BLaER1 (cell line): Measurements from ENCODE around the gene PTH2R.
"Not testable (repeated sequence)": the region's sequence is repeated elsewhere in the genome, so short reads cannot be mapped to it uniquely, and the experiment has no call there.

Source experiments
- H3K27ac ChIP-seq: shearing (Covaris generic); formaldehyde crosslinking; 2 replicates; pipeline ENCODE4 v1.8.1; 2022
- H3K27me3 ChIP-seq: shearing (Covaris generic); formaldehyde crosslinking; 2 replicates; pipeline ENCODE4 v1.8.1; 2022
- H3K36me3 ChIP-seq: shearing (Covaris generic); formaldehyde crosslinking; 2 replicates; pipeline ENCODE4 v1.8.1; 2022
- H3K4me1 ChIP-seq: shearing (Covaris generic); formaldehyde crosslinking; 2 replicates; pipeline ENCODE4 v1.8.1; 2022
- H3K4me2 ChIP-seq: shearing (Covaris generic); formaldehyde crosslinking; 2 replicates; pipeline ENCODE4 v1.8.1; 2022
- H3K4me3 ChIP-seq: shearing (Covaris generic); formaldehyde crosslinking; 2 replicates; pipeline ENCODE4 v1.8.1; 2022
- H3K9ac ChIP-seq: shearing (Covaris generic); formaldehyde crosslinking; 2 replicates; pipeline ENCODE4 v1.8.1; 2022
- H3K9me3 ChIP-seq: shearing (Covaris generic); formaldehyde crosslinking; 2 replicates; pipeline ENCODE4 v1.8.1; 2022
- H4K20me1 ChIP-seq: shearing (Covaris generic); formaldehyde crosslinking; 2 replicates; pipeline ENCODE4 v1.8.1; 2022
- Cebpa-rat ChIP-seq: shearing (Covaris generic); IDR thresholded peaks from 2 replicates; pipeline ENCODE4 v1.8.1; 2022

PTH2R gene

DNA sequence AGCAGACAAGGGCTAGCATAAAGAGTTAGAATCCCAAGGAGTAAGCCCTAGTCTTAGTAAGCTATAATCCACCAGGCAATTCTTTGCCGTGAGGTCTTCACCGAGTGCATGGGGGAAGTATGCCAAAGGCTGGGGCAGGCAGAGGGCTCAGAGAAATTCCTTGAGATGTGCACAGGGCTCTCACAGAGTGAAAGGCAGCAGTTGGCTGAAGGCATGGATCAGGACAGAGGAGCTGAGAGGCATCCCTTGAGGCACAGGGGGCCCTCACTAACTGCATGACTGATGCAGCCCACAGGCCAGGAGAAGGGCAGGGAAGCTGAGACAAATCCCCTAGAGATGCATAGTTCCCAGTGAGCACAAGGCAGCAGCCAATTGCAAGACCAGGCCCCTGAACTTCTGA lies 34.1 kb downstream of the PTH2R start:
- Histone ChIP-seq H3K4me1 (no peaks in the 10 kb centered on the region), H3K4me2 (no peak overlapping the region), H3K27ac (no peak overlapping the region), H3K9me3 (no peaks in the 10 kb centered on the region), H3K4me3 (no peak overlapping the region), H4K20me1 (no peaks in the 10 kb centered on the region), H3K9ac (no peak overlapping the region), H3K36me3 (no peaks in the 10 kb centered on the region), H3K27me3 (no peaks in the 10 kb centered on the region)
- no peak for TF ChIP-seq Cebpa-rat

DNA sequence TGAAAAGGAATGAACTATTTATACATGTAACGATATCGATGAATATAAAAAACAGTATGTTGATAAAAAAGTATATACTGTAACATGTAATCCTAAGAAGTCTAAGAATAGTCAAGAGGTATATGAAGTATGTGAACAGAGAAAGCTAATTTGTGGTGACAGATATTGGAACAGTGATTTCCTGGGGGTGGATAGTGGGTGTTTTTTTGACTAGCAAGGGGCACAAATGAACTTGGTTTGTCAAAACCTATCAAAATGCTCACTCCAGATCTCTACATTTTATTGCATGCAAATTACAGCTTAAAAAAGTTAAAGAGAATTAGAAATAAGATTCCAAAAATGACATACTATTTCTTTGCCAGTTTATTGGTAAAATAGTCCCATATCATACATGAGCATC lies 35.4 kb downstream of the PTH2R start:
- Histone ChIP-seq H3K4me1 (no peaks in the 10 kb centered on the region), H3K4me3 (no peak overlapping the region), H3K36me3 (no peaks in the 10 kb centered on the region), H3K4me2 (no peak overlapping the region), H3K27ac (no peak overlapping the region), H3K27me3 (no peaks in the 10 kb centered on the region), H3K9me3 (no peaks in the 10 kb centered on the region), H3K9ac (no peak overlapping the region), H4K20me1 (no peaks in the 10 kb centered on the region)
- TF ChIP-seq Cebpa-rat, result no peak

DNA sequence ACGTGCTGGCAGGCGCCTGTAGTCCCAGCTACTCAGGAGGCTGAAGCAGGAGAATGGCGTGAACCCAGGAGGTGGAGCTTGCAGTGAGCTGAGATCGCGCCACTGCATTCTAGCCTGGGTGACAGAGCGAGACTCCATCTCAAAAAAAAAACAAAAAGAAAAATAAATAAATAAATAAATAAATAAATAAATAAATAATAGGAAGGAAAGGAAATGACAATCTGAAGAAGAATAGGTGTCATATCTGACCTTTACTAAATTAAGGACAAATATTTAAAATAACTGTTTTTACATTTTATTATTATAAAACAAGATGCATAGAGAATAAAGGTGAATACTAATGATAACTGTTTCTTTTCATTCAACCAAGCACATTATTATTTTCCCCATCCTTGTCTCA lies 40.9 kb downstream of the PTH2R start:
- not testable (repeated sequence) for H4K20me1 ChIP-seq, H3K9ac ChIP-seq, H3K27me3 ChIP-seq, H3K4me3 ChIP-seq, H3K4me2 ChIP-seq, H3K4me1 ChIP-seq, H3K27ac ChIP-seq, H3K36me3 ChIP-seq, H3K9me3 ChIP-seq

DNA sequence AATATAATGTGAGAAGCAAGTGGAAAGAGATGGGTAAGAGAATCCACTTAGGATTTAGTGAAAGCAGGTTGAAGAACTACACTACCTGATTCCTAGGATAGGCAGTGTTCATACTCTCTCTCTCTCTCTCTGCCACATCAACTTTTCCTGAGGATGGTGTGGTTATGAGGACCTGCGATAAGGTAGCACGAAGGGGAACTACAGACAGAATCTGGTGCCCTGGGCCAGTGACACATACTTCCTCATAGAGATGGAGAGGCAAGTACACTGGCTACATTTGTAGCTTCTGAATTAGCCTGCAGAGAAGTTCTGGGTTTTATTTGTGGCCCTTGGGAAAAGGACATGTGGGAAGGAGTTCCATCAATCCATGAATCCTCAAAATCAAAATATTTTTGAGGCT lies 44.5 kb downstream of the PTH2R start:
- TF ChIP-seq Cebpa-rat, result no peak
- H3K4me1 ChIP-seq, result no peaks in the 10 kb centered on the region

DNA sequence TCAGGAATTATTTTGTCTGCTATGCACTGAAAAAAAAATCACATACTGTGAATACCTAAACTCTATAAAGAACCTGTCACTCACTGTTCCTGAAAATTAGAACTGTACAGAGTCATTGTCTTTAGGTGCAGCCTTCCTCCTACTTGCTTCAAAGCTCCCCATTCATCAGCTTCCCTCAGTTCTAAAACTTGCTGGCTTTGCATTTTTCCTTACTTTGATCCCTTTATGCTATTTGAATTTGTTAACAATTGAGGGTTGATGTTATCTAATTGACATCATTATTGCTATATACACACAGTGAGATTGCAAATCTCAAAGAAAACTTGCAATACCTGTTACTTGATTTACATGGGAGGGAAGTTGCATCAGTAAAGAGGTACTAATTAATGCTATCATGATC lies 48.3 kb downstream of the PTH2R start:
- Histone ChIP-seq H3K27ac (no peak overlapping the region), H3K27me3 (no peaks in the 10 kb centered on the region), H3K36me3 (no peaks in the 10 kb centered on the region), H3K4me1 (no peaks in the 10 kb centered on the region), H3K9ac (no peak overlapping the region), H4K20me1 (no peaks in the 10 kb centered on the region), H3K4me3 (no peak overlapping the region), H3K4me2 (no peak overlapping the region), H3K9me3 (no peaks in the 10 kb centered on the region)
- no peak for TF ChIP-seq Cebpa-rat

More for the DNA sequence above, 44.5 kb downstream of the PTH2R start:
- no peak overlapping the region for H3K4me3 ChIP-seq
- H4K20me1 ChIP-seq, result no peaks in the 10 kb centered on the region
- no peaks in the 10 kb centered on the region for H3K9me3 ChIP-seq
- H3K27me3 ChIP-seq, result no peaks in the 10 kb centered on the region
- no peak overlapping the region for H3K27ac ChIP-seq
- H3K4me2 ChIP-seq, result no peak overlapping the region
- no peaks in the 10 kb centered on the region for H3K36me3 ChIP-seq
- H3K9ac ChIP-seq, result no peak overlapping the region

DNA sequence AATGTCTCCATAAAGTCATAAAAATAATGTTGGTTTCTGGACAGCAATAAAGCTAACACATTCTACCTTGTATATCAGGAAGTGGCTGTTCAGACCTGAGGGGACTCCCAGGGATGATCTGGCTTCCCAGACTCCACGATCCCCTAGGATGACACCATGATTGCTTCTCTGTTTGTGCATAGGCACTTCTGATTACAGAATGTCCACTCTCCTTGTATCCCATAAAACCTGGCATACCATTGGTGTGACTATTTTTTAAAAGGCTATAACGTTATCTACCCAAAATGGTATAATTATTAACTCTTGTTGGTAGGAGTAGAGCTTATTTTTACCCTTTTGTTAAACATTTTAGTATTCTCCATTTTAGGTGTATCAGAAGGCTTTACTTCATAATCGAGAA lies 57.1 kb downstream of the PTH2R start:
- no peaks in the 10 kb centered on the region for H4K20me1 ChIP-seq
- no peak overlapping the region for H3K4me3 ChIP-seq
- H3K9ac ChIP-seq, result no peak overlapping the region
- no peaks in the 10 kb centered on the region for H3K4me1 ChIP-seq
- H3K27me3 ChIP-seq, result no peaks in the 10 kb centered on the region
- no peak overlapping the region for H3K4me2 ChIP-seq
- H3K27ac ChIP-seq, result no peak overlapping the region
- no peak for TF ChIP-seq Cebpa-rat
- H3K36me3 ChIP-seq, result no peaks in the 10 kb centered on the region
- no peaks in the 10 kb centered on the region for H3K9me3 ChIP-seq

DNA sequence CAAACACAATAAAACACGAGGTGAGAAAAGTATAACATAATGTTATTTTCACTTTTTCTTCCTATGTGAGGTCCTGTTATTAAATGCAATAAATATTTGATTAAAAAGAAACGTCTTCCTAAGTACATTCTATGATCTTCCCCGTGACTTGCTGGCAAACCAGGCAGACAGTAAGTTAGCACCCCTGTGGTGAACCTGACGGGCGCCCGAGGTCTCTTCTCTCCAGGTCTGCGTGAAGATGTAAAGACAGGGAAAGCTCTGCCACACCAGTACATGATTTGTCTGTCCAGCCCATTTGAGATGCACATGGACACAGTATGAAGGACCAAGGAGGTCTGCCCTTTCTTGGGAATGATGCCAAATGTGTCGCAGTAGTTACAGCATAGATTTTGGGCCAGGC lies 57.6 kb downstream of the PTH2R start:
- Histone ChIP-seq H3K27me3 (no peaks in the 10 kb centered on the region), H3K9me3 (no peaks in the 10 kb centered on the region), H3K4me2 (no peak overlapping the region), H3K4me1 (no peaks in the 10 kb centered on the region), H3K36me3 (no peaks in the 10 kb centered on the region), H3K4me3 (no peak overlapping the region), H4K20me1 (no peaks in the 10 kb centered on the region), H3K27ac (no peak overlapping the region), H3K9ac (no peak overlapping the region)
- TF ChIP-seq Cebpa-rat, result no peak

DNA sequence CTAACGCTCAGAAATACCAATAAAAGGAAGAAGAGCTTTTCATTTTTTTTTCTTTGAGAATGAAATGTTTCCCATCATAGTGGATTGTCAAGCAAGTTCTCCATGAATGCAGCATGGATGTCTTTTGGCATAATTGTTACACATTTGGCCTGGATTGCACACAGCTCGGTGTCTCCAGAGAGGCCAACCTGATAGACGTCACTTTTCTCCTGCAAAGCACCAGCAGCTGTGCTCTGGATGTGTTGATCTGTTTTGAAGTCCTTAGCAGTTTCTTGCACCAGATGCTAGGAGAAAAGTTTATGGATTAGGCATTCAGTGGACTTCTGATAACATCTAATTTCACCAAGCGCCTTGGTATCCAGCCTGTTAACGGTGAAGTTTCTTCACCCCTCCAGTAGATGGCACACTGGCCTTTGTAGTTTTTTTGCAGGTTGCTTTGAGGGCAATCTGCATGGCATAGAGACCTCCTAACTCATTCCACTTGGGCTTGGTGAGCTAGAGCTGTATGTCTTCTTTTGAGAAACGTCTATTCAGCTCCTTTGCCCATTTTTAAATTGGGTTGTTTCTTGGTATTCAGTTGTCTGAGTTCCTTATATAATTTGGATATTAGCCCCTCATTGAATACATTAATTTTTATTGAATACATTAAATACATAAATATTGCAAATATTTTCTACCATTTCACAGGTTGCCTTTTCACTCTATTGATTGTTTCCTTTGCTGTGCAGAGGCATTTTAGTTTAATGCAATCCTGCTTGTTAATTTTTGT lies 59.7 kb downstream of the PTH2R start:
- H3K4me1 ChIP-seq, result no peaks in the 10 kb centered on the region
- no peaks in the 10 kb centered on the region for H3K36me3 ChIP-seq
- peaks cover 10% of the 10 kb centered on the region for H3K9me3 ChIP-seq
- no peaks in the 10 kb centered on the region for H4K20me1 ChIP-seq
- H3K9ac ChIP-seq, result no peak overlapping the region
- no peak overlapping the region for H3K4me2 ChIP-seq
- H3K4me3 ChIP-seq, result no peak overlapping the region
- TF ChIP-seq Cebpa-rat, result no peak
- no peak overlapping the region for H3K27ac ChIP-seq
- H3K27me3 ChIP-seq, result no peaks in the 10 kb centered on the region

DNA sequence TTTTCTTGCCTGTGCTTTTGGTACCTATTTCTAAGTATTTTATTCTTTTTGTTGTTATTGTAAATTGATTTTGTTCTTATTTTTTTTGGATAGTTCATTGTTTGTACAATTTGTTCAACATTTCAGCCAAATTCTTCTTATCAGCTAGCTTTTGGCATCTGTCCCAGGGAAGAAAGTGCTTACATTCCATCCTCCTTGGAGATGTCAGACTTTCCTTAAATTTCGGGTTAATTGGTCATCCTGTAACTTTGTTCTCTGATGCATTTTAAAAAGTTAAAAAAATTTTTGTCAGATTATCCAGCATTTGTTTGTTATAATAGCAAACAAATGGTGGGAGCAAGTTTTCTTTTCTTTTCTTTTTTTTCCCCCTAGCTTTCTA lies 60.3 kb downstream of the PTH2R start:
- no peak overlapping the region for H3K4me2 ChIP-seq
- H3K9me3 ChIP-seq, result peaks cover 16% of the 10 kb centered on the region
- no peaks in the 10 kb centered on the region for H3K4me1 ChIP-seq
- no peaks in the 10 kb centered on the region for H4K20me1 ChIP-seq
- no peak overlapping the region for H3K9ac ChIP-seq
- H3K27me3 ChIP-seq, result no peaks in the 10 kb centered on the region
- no peak for TF ChIP-seq Cebpa-rat
- H3K4me3 ChIP-seq, result no peak overlapping the region
- no peak overlapping the region for H3K27ac ChIP-seq
- no peaks in the 10 kb centered on the region for H3K36me3 ChIP-seq

DNA sequence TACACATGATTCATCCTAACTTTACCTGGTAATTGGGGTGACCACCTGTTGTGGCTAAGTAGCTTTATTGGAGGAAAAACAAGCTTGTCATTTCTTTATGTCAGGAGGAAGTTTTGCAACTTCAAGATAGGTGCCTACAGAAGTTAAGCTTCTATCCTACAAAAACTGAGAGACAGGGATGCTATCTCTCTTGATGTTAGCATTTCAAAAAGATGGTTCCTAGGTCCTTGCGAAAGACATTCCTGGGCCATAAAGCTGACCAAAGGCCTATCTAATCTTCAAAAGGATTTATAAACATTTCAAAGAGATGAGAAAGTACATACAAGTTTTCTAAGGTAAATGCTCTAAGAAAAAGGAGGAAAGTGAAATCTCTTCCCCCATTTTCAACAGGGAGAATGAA lies 61.0 kb downstream of the PTH2R start:
- Histone ChIP-seq H3K9ac (no peak overlapping the region), H3K4me2 (no peak overlapping the region), H3K27me3 (no peaks in the 10 kb centered on the region), H3K4me1 (no peaks in the 10 kb centered on the region), H3K36me3 (no peaks in the 10 kb centered on the region), H3K27ac (no peak overlapping the region), H4K20me1 (no peaks in the 10 kb centered on the region), H3K9me3 (peaks cover 21% of the 10 kb centered on the region), H3K4me3 (no peak overlapping the region)
- no peak for TF ChIP-seq Cebpa-rat

DNA sequence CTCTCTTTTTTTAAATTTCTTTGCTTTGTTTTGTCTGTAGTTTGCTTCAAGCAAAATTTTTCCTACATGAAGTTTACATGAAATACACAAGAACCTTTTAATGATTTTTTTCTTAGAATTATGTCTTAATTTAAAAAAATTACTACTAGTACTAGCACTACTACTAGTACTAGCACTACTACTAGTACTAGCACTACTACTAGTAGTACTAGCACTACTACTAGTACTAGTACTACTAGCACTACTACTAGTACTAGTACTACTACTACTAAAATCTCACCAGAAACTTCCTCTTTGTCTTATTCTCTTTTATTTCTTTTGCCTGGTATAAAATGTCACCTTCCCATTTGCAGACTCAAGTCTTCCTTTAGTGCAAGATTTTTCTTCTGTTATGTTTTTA lies 71.1 kb downstream of the PTH2R start:
- no peak for TF ChIP-seq Cebpa-rat

More for the DNA sequence above, 71.1 kb downstream of the PTH2R start:
- no peak overlapping the region for H3K27ac ChIP-seq
- no peaks in the 10 kb centered on the region for H3K4me1 ChIP-seq
- H3K4me2 ChIP-seq, result no peak overlapping the region
- H3K36me3 ChIP-seq, result no peaks in the 10 kb centered on the region
- H3K9me3 ChIP-seq, result no peaks in the 10 kb centered on the region; the same call in 1 of the 2 replicates
- no peaks in the 10 kb centered on the region for H4K20me1 ChIP-seq
- H3K9ac ChIP-seq, result no peak overlapping the region
- no peaks in the 10 kb centered on the region for H3K27me3 ChIP-seq
- no peak overlapping the region for H3K4me3 ChIP-seq
